GM19468 (cell line): ENCODE measurements around the gene GSTO1.
A peak's percentile ranks its signal among the peaks of the same experiment; 100 is the strongest.

Experiments
- ATAC-seq: cut with Tn5 transposase; IDR thresholded peaks from one replicate; pipeline ENCODE4 v1.9.1; 2021; ENCODE audit warnings: mild to moderate bottlenecking, moderate library complexity, moderate number of reproducible peaks; ENCODE audit not compliant: unreplicated experiment; ENCODE audit errors: extremely low read depth

Gene GSTO1

GRCh38 chr10:104273899-104274575 lies 19.3 kb downstream of the GSTO1 start:
- ATAC-seq: no peak

GRCh38 chr10:104274762-104275721 lies 20.4 kb downstream of the GSTO1 start:
- peak; percentile 54 for ATAC-seq

- no peak for ATAC-seq
Measured at GRCh38 chr10:104276192-104276591, 21.5 kb downstream of the GSTO1 start.

GRCh38 chr10:104277785-104278184 lies 23.1 kb downstream of the GSTO1 start:
- ATAC-seq: no peak

GRCh38 chr10:104279550-104280259 lies 25.0 kb downstream of the GSTO1 start:
- ATAC-seq: no peak

GRCh38 chr10:104281694-104282093 lies 27.0 kb downstream of the GSTO1 start:
- no peak for ATAC-seq

GRCh38 chr10:104284846-104285245 lies 30.2 kb downstream of the GSTO1 start:
- no peak for ATAC-seq

- no peak for ATAC-seq
Measured at GRCh38 chr10:104286939-104287338, 32.2 kb downstream of the GSTO1 start.

GRCh38 chr10:104288355-104288754 lies 33.7 kb downstream of the GSTO1 start:
- no peak for ATAC-seq

- peak; percentile 96 for ATAC-seq
Measured at GRCh38 chr10:104291439-104291951, 36.8 kb downstream of the GSTO1 start.

- ATAC-seq: no peak
Measured at GRCh38 chr10:104293011-104293410, 38.3 kb downstream of the GSTO1 start.

GRCh38 chr10:104293781-104294321 lies 39.2 kb downstream of the GSTO1 start:
- ATAC-seq: no peak

GRCh38 chr10:104296687-104297436 lies 42.2 kb downstream of the GSTO1 start:
- no peak for ATAC-seq

- no peak for ATAC-seq
Measured at GRCh38 chr10:104297697-104298660, 43.3 kb downstream of the GSTO1 start.

GRCh38 chr10:104299031-104299904 lies 44.6 kb downstream of the GSTO1 start:
- ATAC-seq: no peak

- no peak for ATAC-seq
Measured at GRCh38 chr10:104300002-104300735, 45.5 kb downstream of the GSTO1 start.
